ENCODE results near the gene HSPBAP1. TPM values are rescaled to one million over a fixed set of nuclear protein-coding genes. Genes with fewer than 3 reads are reported as not detected.
A peak's percentile ranks its signal among the peaks of the same experiment; 100 is the strongest.
"Not testable (repeated sequence)": the region's sequence is repeated elsewhere in the genome, so short reads cannot be mapped to it uniquely, and the experiment has no call there.

Gene HSPBAP1
- total and polyA plus RNA-seq, 2 of the 13 experiments (the other 11 are each of a cell fraction or from before 2014, with no cell fraction given): 4.2 to 5.1 TPM

GRCh38 chr3:122732682-122733525 lies 60.7 kb downstream of the HSPBAP1 start:
- H3K27me3 ChIP-seq (ENCODE audit: control insufficient read depth in 1 of 2, insufficient read depth in 2 of 2, low read length in 2 of 2); H3K27ac ChIP-seq (ENCODE audit: extremely low read length, insufficient read depth, low read length); POLR2A ChIA-PET; intact Hi-C loops (cut with micrococcal nuclease; ENCODE audit: unreplicated experiment); BruUV-seq (replicated peaks); H3K4me1 ChIP-seq (ENCODE audit: insufficient read depth, low read length); FAIRE-seq; H2AFZ ChIP-seq (ENCODE audit: low read length); H3K4me2 ChIP-seq (ENCODE audit: low read depth, low read length); DNase-seq (ENCODE audit: low spot score); CTCF ChIA-PET (ENCODE audit: low intra/inter-chr PET ratio, low total read pairs); H3K4me3 ChIP-seq (replicated peaks in 1 of 3; ENCODE audit: insufficient read depth in 1 of 3, low read depth in 2 of 3, low read length in 3 of 3); ATAC-seq; H3K9me3 ChIP-seq (ENCODE audit: low read length); H3K36me3 ChIP-seq (replicated peaks in 1 of 2; ENCODE audit: control insufficient read depth in 1 of 2, insufficient read depth in 2 of 2, low read length in 2 of 2); H3K9ac ChIP-seq (ENCODE audit: insufficient read depth, low read depth, low read length); H4K20me1 ChIP-seq (ENCODE audit: insufficient read depth, low read length); H3K79me2 ChIP-seq (ENCODE audit: insufficient read depth, low read length); in situ Hi-C loops (cut with HindIII; ENCODE audit: extremely low pct_ligation_motif_present, low pct_unique_long_range_greater_than_20kb); TF ChIP-seq FOXA1 (IDR thresholded peaks at IDR 0.05): not testable (repeated sequence)
- 95% methylated on average over 9 of the region's 22 CpGs for WGBS (ENCODE audit: low lambda C conversion rate)
- TF ChIP-seq ZNF281 (CRISPR knock-in tag; IDR thresholded peaks at IDR 0.05; ENCODE audit: borderline replicate concordance) (peak; percentile 89), FOXA1 (CRISPR knock-in tag; IDR thresholded peaks at IDR 0.05) (peak; percentile 69), FOXA3 (CRISPR knock-in tag; IDR thresholded peaks at IDR 0.05) (peak; percentile 38; the same call in 1 of the 2 replicates)

- Histone ChIP-seq H3K27me3 (ENCODE audit: control insufficient read depth in 1 of 2, insufficient read depth in 2 of 2, low read length in 2 of 2) (no peaks in the 10 kb centered on the region), H4K20me1 (ENCODE audit: insufficient read depth, low read length) (no peaks in the 10 kb centered on the region), H3K4me1 (ENCODE audit: insufficient read depth, low read length) (no peaks in the 10 kb centered on the region), H3K36me3 (replicated peaks in 1 of 2; ENCODE audit: control insufficient read depth in 1 of 2, insufficient read depth in 2 of 2, low read length in 2 of 2) (no peaks in the 10 kb centered on the region), H3K4me2 (ENCODE audit: low read depth, low read length) (no peak overlapping the region), H3K79me2 (ENCODE audit: insufficient read depth, low read length) (no peaks in the 10 kb centered on the region), H3K27ac (ENCODE audit: extremely low read length, insufficient read depth, low read length) (no peak overlapping the region), H3K9ac (ENCODE audit: insufficient read depth, low read depth, low read length) (no peak overlapping the region), H3K9me3 (ENCODE audit: low read length) (no peaks in the 10 kb centered on the region), H2AFZ (ENCODE audit: low read length) (no peak overlapping the region), H3K4me3 (replicated peaks in 1 of 3; ENCODE audit: insufficient read depth in 1 of 3, low read depth in 2 of 3, low read length in 3 of 3) (no peak overlapping the region)
- FAIRE-seq (no peak), ATAC-seq (no peak), DNase-seq (ENCODE audit: low spot score) (no peak)
- POLR2A ChIA-PET: no interaction called here
- BruUV-seq (replicated peaks): no TSS peak
- WGBS (ENCODE audit: low lambda C conversion rate): 80% methylated on average over 4 of the region's 4 CpGs
- no peak for TF ChIP-seq ZNF350 (CRISPR knock-in tag; IDR thresholded peaks at IDR 0.05; ENCODE audit: borderline replicate concordance, low read depth)
- in situ Hi-C loops (cut with HindIII; ENCODE audit: extremely low pct_ligation_motif_present, low pct_unique_long_range_greater_than_20kb): no loop called here
- CTCF ChIA-PET (ENCODE audit: low intra/inter-chr PET ratio, low total read pairs): no interaction called here
- intact Hi-C loops (cut with micrococcal nuclease; ENCODE audit: unreplicated experiment): no loop called here
These were observed 63.4 kb downstream of the HSPBAP1 start for GRCh38 chr3:122730240-122730639.

Measured in HepG2 (cell line).